ENCODE results near the gene TBX18.

TBX18 gene

GRCh38 chr6:84733889-84734288, 30.5 kb downstream of the TBX18 start:
- H3K4me1 ChIP-seq = no peaks in the 10 kb centered on the region
- no peak overlapping the region for H3K4me3 ChIP-seq (ENCODE audit: low read depth, low read length)
- no peak for TF ChIP-seq CTCF (IDR thresholded peaks at IDR 0.05)

GRCh38 chr6:84731901-84732300, 32.5 kb downstream of the TBX18 start:
- no peaks in the 10 kb centered on the region for H3K27me3 ChIP-seq (ENCODE audit: control insufficient read depth, insufficient read depth, low read length)
- no peaks in the 10 kb centered on the region for H3K36me3 ChIP-seq (ENCODE audit: control insufficient read depth, insufficient read depth, low read length)
- H3K4me3 ChIP-seq (ENCODE audit: low read depth, low read length) = no peak overlapping the region
- H2AFZ ChIP-seq = no peak overlapping the region
- H3K9ac ChIP-seq = no peak overlapping the region
- TF ChIP-seq CTCF (IDR thresholded peaks at IDR 0.05) = no peak
- H3K4me2 ChIP-seq (ENCODE audit: low read length) = no peak overlapping the region
- no peaks in the 10 kb centered on the region for H3K4me1 ChIP-seq
- H3K79me2 ChIP-seq = no peaks in the 10 kb centered on the region
- no peaks in the 10 kb centered on the region for H3K9me3 ChIP-seq (ENCODE audit: control insufficient read depth, low read length)
- no peak overlapping the region for H3K27ac ChIP-seq

More at GRCh38 chr6:84733889-84734288, 30.5 kb downstream of the TBX18 start:
- Histone ChIP-seq H3K36me3 (ENCODE audit: control insufficient read depth, insufficient read depth, low read length) (no peaks in the 10 kb centered on the region), H3K9me3 (ENCODE audit: control insufficient read depth, low read length) (no peaks in the 10 kb centered on the region), H3K27me3 (ENCODE audit: control insufficient read depth, insufficient read depth, low read length) (no peaks in the 10 kb centered on the region), H3K79me2 (no peaks in the 10 kb centered on the region), H2AFZ (no peak overlapping the region), H3K4me2 (ENCODE audit: low read length) (no peak overlapping the region), H3K27ac (no peak overlapping the region), H3K9ac (no peak overlapping the region)

- Histone ChIP-seq H3K4me3 (ENCODE audit: low read depth, low read length) (no peak overlapping the region), H3K79me2 (no peaks in the 10 kb centered on the region), H3K36me3 (ENCODE audit: control insufficient read depth, insufficient read depth, low read length) (no peaks in the 10 kb centered on the region), H3K27ac (no peak overlapping the region), H3K9me3 (ENCODE audit: control insufficient read depth, low read length) (no peaks in the 10 kb centered on the region), H3K9ac (no peak overlapping the region), H3K27me3 (ENCODE audit: control insufficient read depth, insufficient read depth, low read length) (no peaks in the 10 kb centered on the region), H2AFZ (no peak overlapping the region), H3K4me2 (ENCODE audit: low read length) (no peak overlapping the region), H3K4me1 (no peaks in the 10 kb centered on the region)
- no peak for TF ChIP-seq CTCF (IDR thresholded peaks at IDR 0.05)
Measured at GRCh38 chr6:84731401-84731800, 33.0 kb downstream of the TBX18 start.

- H3K27ac ChIP-seq = no peak overlapping the region
- H3K4me2 ChIP-seq (ENCODE audit: low read length) = no peak overlapping the region
- H3K79me2 ChIP-seq = no peaks in the 10 kb centered on the region
- H3K4me3 ChIP-seq (ENCODE audit: low read depth, low read length) = no peak overlapping the region
- no peaks in the 10 kb centered on the region for H3K4me1 ChIP-seq
- H3K27me3 ChIP-seq (ENCODE audit: control insufficient read depth, insufficient read depth, low read length) = no peaks in the 10 kb centered on the region
- no peaks in the 10 kb centered on the region for H3K9me3 ChIP-seq (ENCODE audit: control insufficient read depth, low read length)
- H3K36me3 ChIP-seq (ENCODE audit: control insufficient read depth, insufficient read depth, low read length) = no peaks in the 10 kb centered on the region
- no peak overlapping the region for H3K9ac ChIP-seq
- TF ChIP-seq CTCF (IDR thresholded peaks at IDR 0.05) = no peak
- H2AFZ ChIP-seq = no peak overlapping the region
Measured at GRCh38 chr6:84728602-84729001, 35.8 kb downstream of the TBX18 start.

GRCh38 chr6:84719152-84719551, 45.2 kb downstream of the TBX18 start:
- TF ChIP-seq CTCF (IDR thresholded peaks at IDR 0.05) = no peak

More at GRCh38 chr6:84719152-84719551, 45.2 kb downstream of the TBX18 start:
- Histone ChIP-seq H3K9me3 (ENCODE audit: control insufficient read depth, low read length) (no peaks in the 10 kb centered on the region), H3K36me3 (ENCODE audit: control insufficient read depth, insufficient read depth, low read length) (no peaks in the 10 kb centered on the region), H3K4me2 (ENCODE audit: low read length) (no peak overlapping the region), H3K9ac (no peak overlapping the region), H2AFZ (no peak overlapping the region), H3K27ac (no peak overlapping the region), H3K4me3 (ENCODE audit: low read depth, low read length) (no peak overlapping the region), H3K4me1 (no peaks in the 10 kb centered on the region), H3K27me3 (ENCODE audit: control insufficient read depth, insufficient read depth, low read length) (no peaks in the 10 kb centered on the region), H3K79me2 (no peaks in the 10 kb centered on the region)
